Measurements from ENCODE around the gene ASGR1.

DNA sequence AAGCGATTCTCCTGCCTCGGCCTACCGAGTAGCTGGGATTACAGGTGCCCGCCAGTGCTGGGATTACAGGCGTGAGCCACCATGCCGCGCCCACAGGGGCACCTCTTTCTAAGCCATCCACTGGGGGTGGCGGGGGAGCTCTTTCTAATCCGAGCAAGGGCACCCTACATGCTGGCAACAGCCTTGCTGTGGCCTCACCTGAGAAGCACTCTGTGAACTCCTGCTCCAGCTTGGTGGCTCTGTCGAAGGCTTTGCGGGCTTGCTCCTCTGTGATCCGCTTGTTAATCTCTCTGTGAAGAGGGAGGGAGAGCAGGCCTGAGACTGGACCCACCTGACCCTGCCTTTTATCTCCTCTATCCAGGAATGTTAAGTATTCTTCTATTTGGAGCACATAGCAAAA lies 11.9 kb upstream of the ASGR1 start:
- TF ChIP-seq, protein P1, sequence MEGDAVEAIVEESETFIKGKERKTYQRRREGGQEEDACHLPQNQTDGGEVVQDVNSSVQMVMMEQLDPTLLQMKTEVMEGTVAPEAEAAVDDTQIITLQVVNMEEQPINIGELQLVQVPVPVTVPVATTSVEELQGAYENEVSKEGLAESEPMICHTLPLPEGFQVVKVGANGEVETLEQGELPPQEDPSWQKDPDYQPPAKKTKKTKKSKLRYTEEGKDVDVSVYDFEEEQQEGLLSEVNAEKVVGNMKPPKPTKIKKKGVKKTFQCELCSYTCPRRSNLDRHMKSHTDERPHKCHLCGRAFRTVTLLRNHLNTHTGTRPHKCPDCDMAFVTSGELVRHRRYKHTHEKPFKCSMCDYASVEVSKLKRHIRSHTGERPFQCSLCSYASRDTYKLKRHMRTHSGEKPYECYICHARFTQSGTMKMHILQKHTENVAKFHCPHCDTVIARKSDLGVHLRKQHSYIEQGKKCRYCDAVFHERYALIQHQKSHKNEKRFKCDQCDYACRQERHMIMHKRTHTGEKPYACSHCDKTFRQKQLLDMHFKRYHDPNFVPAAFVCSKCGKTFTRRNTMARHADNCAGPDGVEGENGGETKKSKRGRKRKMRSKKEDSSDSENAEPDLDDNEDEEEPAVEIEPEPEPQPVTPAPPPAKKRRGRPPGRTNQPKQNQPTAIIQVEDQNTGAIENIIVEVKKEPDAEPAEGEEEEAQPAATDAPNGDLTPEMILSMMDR (IDR thresholded peaks at IDR 0.05): no peak
- no peak for TF ChIP-seq EZH2 (IDR thresholded peaks at IDR 0.05; ENCODE audit: borderline replicate concordance, insufficient read depth, low read depth, low read length, poor library complexity, severe bottlenecking)
